ENCODE data around the gene SCYGR5. TPM values are rescaled to one million over a fixed set of nuclear protein-coding genes. Genes with fewer than 3 reads are reported as not detected.

Gene SCYGR5
- total and polyA plus RNA-seq, 2 of the 8 experiments (the other 6 are each of a cell fraction or from before 2014, with no cell fraction given), result not detected

- no peak for FAIRE-seq
- TF ChIP-seq JUN (IDR thresholded peaks at IDR 0.05; ENCODE audit: low read depth, low read length) (no peak), SRF (IDR thresholded peaks at IDR 0.05; ENCODE audit: low read depth, low read length) (no peak), BRCA1 (IDR thresholded peaks at IDR 0.05; ENCODE audit: low read depth, low read length) (no peak), BCL11A (IDR thresholded peaks at IDR 0.05; ENCODE audit: low read depth in 2 of 2, low read length in 2 of 2) (no peak), RAD21 (IDR thresholded peaks at IDR 0.05 in 1 of 2, conservative IDR thresholded peaks at IDR 0.05 in 1 of 2; ENCODE audit: low read depth in 2 of 2, low read length in 2 of 2) (no peak), ASH2L (IDR thresholded peaks at IDR 0.05; ENCODE audit: low read length) (no peak), EGR1 (IDR thresholded peaks at IDR 0.05; ENCODE audit: borderline replicate concordance, low read depth, low read length) (no peak), EP300 (IDR thresholded peaks at IDR 0.05; ENCODE audit: borderline replicate concordance in 1 of 2, low read depth in 2 of 2, low read length in 2 of 2) (no peak), CREB1 (IDR thresholded peaks at IDR 0.05) (no peak), NANOG (IDR thresholded peaks at IDR 0.05; ENCODE audit: insufficient read depth, low read depth, low read length, poor library complexity, severe bottlenecking) (no peak), SP4 (IDR thresholded peaks at IDR 0.05; ENCODE audit: low read length) (no peak), POLR2A (IDR thresholded peaks at IDR 0.05; ENCODE audit: control extremely low read depth in 1 of 2, low read depth in 2 of 2, low read length in 2 of 2) (no peak)
- TF ChIP-seq, protein P1, sequence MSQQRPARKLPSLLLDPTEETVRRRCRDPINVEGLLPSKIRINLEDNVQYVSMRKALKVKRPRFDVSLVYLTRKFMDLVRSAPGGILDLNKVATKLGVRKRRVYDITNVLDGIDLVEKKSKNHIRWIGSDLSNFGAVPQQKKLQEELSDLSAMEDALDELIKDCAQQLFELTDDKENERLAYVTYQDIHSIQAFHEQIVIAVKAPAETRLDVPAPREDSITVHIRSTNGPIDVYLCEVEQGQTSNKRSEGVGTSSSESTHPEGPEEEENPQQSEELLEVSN (IDR thresholded peaks at IDR 0.05), result no peak
Measured at GRCh38 chr2:227671170-227671905, 4.7 kb downstream of the SCYGR5 start.

More at GRCh38 chr2:227671170-227671905, 4.7 kb downstream of the SCYGR5 start:
- Histone ChIP-seq H3K27ac (ENCODE audit: low read depth, low read length) (no peak overlapping the region), H3K4me1 (replicated peaks in 1 of 4; ENCODE audit: control insufficient read depth in 3 of 4, insufficient read depth in 4 of 4, low read length in 3 of 4) (peaks cover 0 to 8% (median 2%) of the 10 kb centered on the region in 4 experiments; a peak in 5 of 7 replicates), H3K4me3 (ENCODE audit: extremely low read depth in 1 of 4, insufficient read depth in 2 of 4, low read depth in 3 of 4, low read length in 4 of 4) (no peak overlapping the region), H2AK5ac (ENCODE audit: low read depth, low read length) (no peak overlapping the region), H3K36me3 (ENCODE audit: control insufficient read depth in 2 of 4, insufficient read depth in 4 of 4, low read length in 3 of 4) (no peaks in the 10 kb centered on the region), H3K9ac (replicated peaks in 1 of 4; ENCODE audit: extremely low read depth in 1 of 4, low read depth in 3 of 4, low read length in 3 of 4) (no peak overlapping the region), H3K79me2 (ENCODE audit: control insufficient read depth in 1 of 2, insufficient read depth in 2 of 2, low read length in 2 of 2) (no peaks in the 10 kb centered on the region), H2BK12ac (ENCODE audit: low read depth, low read length) (no peak overlapping the region), H2BK20ac (ENCODE audit: low read length) (no peak overlapping the region), H3K27me3 (replicated peaks in 1 of 4; ENCODE audit: control insufficient read depth in 3 of 4, extremely low read depth in 1 of 4, insufficient read depth in 3 of 4, low read length in 3 of 4) (no peaks in the 10 kb centered on the region), H4K91ac (replicated peaks; ENCODE audit: insufficient read length, low read length) (no peak overlapping the region), H3K9me3 (ENCODE audit: insufficient read depth in 2 of 2, low read depth in 1 of 2, low read length in 1 of 2) (no peaks in the 10 kb centered on the region), H4K8ac (ENCODE audit: extremely low read depth, insufficient read depth, low read length) (no peak overlapping the region), H3K14ac (ENCODE audit: insufficient read length) (no peak overlapping the region), H3K18ac (ENCODE audit: extremely low read depth, low read length) (no peak overlapping the region), H3K4me2 (ENCODE audit: insufficient read depth in 1 of 2, low read depth in 2 of 2, low read length in 2 of 2) (no peak overlapping the region; a peak in 1 of 4 replicates), H4K5ac (ENCODE audit: insufficient read length, low read depth, low read length) (no peak overlapping the region), H3K23ac (ENCODE audit: insufficient read length) (no peak overlapping the region), H3K79me1 (ENCODE audit: low read depth, low read length) (no peaks in the 10 kb centered on the region), H2BK15ac (ENCODE audit: low read length) (no peak overlapping the region), H3K56ac (replicated peaks; ENCODE audit: insufficient read length, low read depth, low read length) (no peak overlapping the region), H2BK120ac (replicated peaks; ENCODE audit: low read depth, low read length) (no peak overlapping the region), H4K20me1 (replicated peaks in 1 of 2; ENCODE audit: control insufficient read depth in 1 of 2, insufficient read depth in 2 of 2, low read length in 2 of 2) (no peaks in the 10 kb centered on the region), H3K4ac (replicated peaks; ENCODE audit: insufficient read length, low read depth, low read length) (no peak overlapping the region), H3K23me2 (ENCODE audit: low read depth, low read length) (no peaks in the 10 kb centered on the region; the same call in 1 of the 2 replicates), H2BK5ac (ENCODE audit: low read depth, low read length) (no peak overlapping the region), H2AFZ (ENCODE audit: low read length) (no peak overlapping the region)
- ChIA-PET POLR2A (ENCODE audit: partially characterized antibody) (no interaction called here), CTCF (ENCODE audit: partially characterized antibody) (interaction anchor here (0.6 to 1.8 kb wide), 2 partner anchors 13 to 19 kb away, joined by 3 to 6 read pairs; no protein-coding TSS in a partner anchor)
- 63% methylated on average over 3 of the region's 3 CpGs; no CpG with 5 or more reads in 1 of the 2 experiments for WGBS, 2 experiments (ENCODE audit: extremely low coverage in 1 of 2, insufficient coverage in 1 of 2, insufficient read length in 1 of 2, insufficient replicate concordance in 2 of 2, low coverage in 1 of 2, low lambda C conversion rate in 2 of 2, missing lambda C conversion rate in 1 of 2)
- DNase-seq (ENCODE audit: low read depth in 1 of 2, low spot score in 2 of 2), result no peak
